ENCODE data around the gene HSPA13. TPM values are rescaled to one million over a fixed set of nuclear protein-coding genes. Genes with fewer than 3 reads are reported as not detected.

The HSPA13 gene
- total RNA-seq, 2 experiments from 2014 or later: 29.5 to 50.2 TPM

Other genes with a start within 250 kb of the HSPA13 start
- not detected for gene LIPI, start 172.2 kb downstream of the HSPA13 start, total RNA-seq
- gene RBM11, start 167.0 kb downstream of the HSPA13 start, total RNA-seq: 1 to 10 TPM; 5.1 TPM
- gene SAMSN1, start 163.2 kb upstream of the HSPA13 start, total RNA-seq: 10 to 100 TPM; 39.8 to 43.5 TPM